ENCODE data around the gene ST14. TPM values are rescaled to one million over a fixed set of nuclear protein-coding genes. Genes with fewer than 3 reads are reported as not detected.

The ST14 gene
- total RNA-seq, 3 donors from 2014 or later, result 260 to 622 (median 508) TPM

GRCh38 chr11:130127509-130127908 lies 32.1 kb upstream of the ST14 start:
- ATAC-seq, result no peak
- Histone ChIP-seq H3K4me1 (ENCODE audit: low read depth) (no peaks in the 10 kb centered on the region), H3K36me3 (ENCODE audit: low read depth) (no peaks in the 10 kb centered on the region), H3K9me3 (no peaks in the 10 kb centered on the region), H3K4me3 (no peak overlapping the region)
- TF ChIP-seq CTCF (IDR thresholded peaks at IDR 0.05), result no peak
- DNase-seq, result no peak
- intact Hi-C loops (cut with DNase I, micrococcal nuclease), result loop anchor here in 1 of 2 donors (10.0 kb wide), 1 partner anchor 53 kb away; no protein-coding TSS in a partner anchor

- no peak for TF ChIP-seq CTCF (IDR thresholded peaks at IDR 0.05)
- H3K36me3 ChIP-seq (ENCODE audit: low read depth), result no peaks in the 10 kb centered on the region
- ATAC-seq (peak; percentile 51), DNase-seq (no peak)
- H3K9me3 ChIP-seq, result no peaks in the 10 kb centered on the region
- no peaks in the 10 kb centered on the region for H3K4me1 ChIP-seq (ENCODE audit: low read depth)
- H3K4me3 ChIP-seq, result no peak overlapping the region
- intact Hi-C loops (cut with DNase I, micrococcal nuclease), result loop anchor here in 1 of 2 donors (10.0 kb wide), 1 partner anchor 54 kb away; no protein-coding TSS in a partner anchor
Observed at GRCh38 chr11:130128626-130129025, 31.0 kb upstream of the ST14 start.

- Histone ChIP-seq H3K36me3 (ENCODE audit: low read depth) (no peaks in the 10 kb centered on the region), H3K4me3 (no peak overlapping the region), H3K4me1 (ENCODE audit: low read depth) (no peaks in the 10 kb centered on the region), H3K9me3 (no peaks in the 10 kb centered on the region)
- ATAC-seq (no peak), DNase-seq (no peak)
- intact Hi-C loops (cut with DNase I, micrococcal nuclease), result loop anchor here in 1 of 2 donors (5.0 to 10.0 kb wide), 2 partner anchors 55 to 208 kb away; no protein-coding TSS in a partner anchor
- TF ChIP-seq CTCF (IDR thresholded peaks at IDR 0.05), result no peak
Observed at GRCh38 chr11:130129922-130130321, 29.7 kb upstream of the ST14 start.

- TF ChIP-seq CTCF (IDR thresholded peaks at IDR 0.05), result peak; percentile 71
- ATAC-seq, result peak; percentile 88
- H3K9me3 ChIP-seq, result no peaks in the 10 kb centered on the region
- H3K4me1 ChIP-seq (ENCODE audit: low read depth), result no peaks in the 10 kb centered on the region
- DNase-seq, result peak in 1 of 3 donors; percentile 72
- intact Hi-C loops (cut with DNase I, micrococcal nuclease), result loop anchor here (2.0 to 5.0 kb wide), 2 partner anchors 209 to 210 kb away; no protein-coding TSS in a partner anchor
- no peaks in the 10 kb centered on the region for H3K36me3 ChIP-seq (ENCODE audit: low read depth)
- no peak overlapping the region for H3K4me3 ChIP-seq
Observed at GRCh38 chr11:130131961-130132850, 27.4 kb upstream of the ST14 start.

GRCh38 chr11:130133716-130134115 lies 25.9 kb upstream of the ST14 start:
- Histone ChIP-seq H3K9me3 (no peaks in the 10 kb centered on the region), H3K36me3 (ENCODE audit: low read depth) (no peaks in the 10 kb centered on the region), H3K4me1 (ENCODE audit: low read depth) (no peaks in the 10 kb centered on the region), H3K4me3 (no peak overlapping the region)
- DNase-seq (no peak), ATAC-seq (no peak)
- no peak for TF ChIP-seq CTCF (IDR thresholded peaks at IDR 0.05)
- intact Hi-C loops (cut with DNase I, micrococcal nuclease), result loop anchor here (2.0 to 5.0 kb wide), 2 partner anchors 211 kb away; no protein-coding TSS in a partner anchor
